Measurements from ENCODE around the gene EFHC1. TPM values are rescaled to one million over a fixed set of nuclear protein-coding genes. Genes with fewer than 3 reads are reported as not detected.

Gene EFHC1
- total and polyA plus RNA-seq, 2 of the 13 experiments (the other 11 are each of a cell fraction or from before 2014, with no cell fraction given) = 23.4 to 29.5 TPM

DNA sequence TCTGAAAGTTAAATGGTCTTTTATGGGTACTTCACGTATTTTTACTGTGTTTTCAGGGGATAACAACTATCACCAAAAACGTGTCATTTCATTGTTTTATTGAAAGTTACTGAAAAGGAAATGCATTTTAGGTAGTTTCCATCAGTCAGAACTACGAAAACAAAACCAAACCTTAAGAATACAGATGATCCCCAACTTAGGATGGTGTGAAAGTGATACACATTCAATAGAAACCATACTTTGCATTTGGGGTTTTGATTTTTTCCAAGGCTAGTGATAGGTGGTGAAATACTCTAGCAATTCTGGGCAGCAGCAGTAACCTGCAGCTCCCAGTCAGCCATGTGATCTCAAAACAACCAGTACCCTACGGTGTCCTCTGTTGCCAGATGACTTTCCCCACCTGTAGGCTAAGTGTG, 25.9 kb upstream of the EFHC1 start:
- POLR2A ChIA-PET = no interaction called here
- H3K9me3 ChIP-seq (ENCODE audit: low read length) = no peaks in the 10 kb centered on the region
- no peak for DNase-seq (ENCODE audit: low spot score)
- H3K4me1 ChIP-seq (ENCODE audit: insufficient read depth, low read length) = peaks cover 74% of the 10 kb centered on the region
- no peaks in the 10 kb centered on the region for H4K20me1 ChIP-seq (ENCODE audit: insufficient read depth, low read length)
- intact Hi-C loops (cut with micrococcal nuclease; ENCODE audit: unreplicated experiment) (no loop called here), in situ Hi-C loops (cut with HindIII; ENCODE audit: extremely low pct_ligation_motif_present, low pct_unique_long_range_greater_than_20kb) (loop anchor here (10.0 kb wide), 1 partner anchor 229 kb away; no protein-coding TSS in a partner anchor)
- no peak overlapping the region for H2AFZ ChIP-seq (ENCODE audit: low read length)
- BruUV-seq (replicated peaks) = no TSS peak
- no peaks in the 10 kb centered on the region; a peak in 1 of 5 replicates for H3K36me3 ChIP-seq (replicated peaks in 1 of 2; ENCODE audit: control insufficient read depth in 1 of 2, insufficient read depth in 2 of 2, low read length in 2 of 2)
- no peak overlapping the region for H3K4me2 ChIP-seq (ENCODE audit: low read depth, low read length)
- no peaks in the 10 kb centered on the region for H3K27me3 ChIP-seq (ENCODE audit: control insufficient read depth in 1 of 2, insufficient read depth in 2 of 2, low read length in 2 of 2)
- FAIRE-seq = no peak
- CTCF ChIA-PET (ENCODE audit: low intra/inter-chr PET ratio, low total read pairs) = no interaction called here
- no peak overlapping the region for H3K9ac ChIP-seq (ENCODE audit: insufficient read depth, low read depth, low read length)
- H3K27ac ChIP-seq (ENCODE audit: extremely low read length, insufficient read depth, low read length) = no peak overlapping the region
- TF ChIP-seq, protein P1, sequence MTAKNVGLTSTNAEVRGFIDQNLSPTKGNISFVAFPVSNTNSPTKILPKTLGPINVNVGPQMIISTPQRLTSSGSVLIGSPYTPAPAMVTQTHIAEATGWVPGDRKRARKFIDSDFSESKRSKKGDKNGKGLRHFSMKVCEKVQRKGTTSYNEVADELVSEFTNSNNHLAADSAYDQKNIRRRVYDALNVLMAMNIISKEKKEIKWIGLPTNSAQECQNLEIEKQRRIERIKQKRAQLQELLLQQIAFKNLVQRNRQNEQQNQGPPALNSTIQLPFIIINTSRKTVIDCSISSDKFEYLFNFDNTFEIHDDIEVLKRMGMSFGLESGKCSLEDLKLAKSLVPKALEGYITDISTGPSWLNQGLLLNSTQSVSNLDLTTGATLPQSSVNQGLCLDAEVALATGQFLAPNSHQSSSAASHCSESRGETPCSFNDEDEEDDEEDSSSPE (CRISPR knock-in tag; IDR thresholded peaks at IDR 0.05) = no peak
- TF ChIP-seq ISX (CRISPR knock-in tag; conservative IDR thresholded peaks at IDR 0.05) (no peak), FOXP1 (IDR thresholded peaks at IDR 0.05) (no peak), FOXP1 (CRISPR knock-in tag; IDR thresholded peaks at IDR 0.05) (no peak), ZNF354B (CRISPR knock-in tag; IDR thresholded peaks at IDR 0.05) (no peak), NR1H2 (CRISPR knock-in tag; IDR thresholded peaks at IDR 0.05; ENCODE audit: borderline replicate concordance, low read depth) (no peak), ZBTB38 (CRISPR knock-in tag; IDR thresholded peaks at IDR 0.05) (no peak), HNRNPH1 (optimal IDR thresholded peaks at IDR 0.05; ENCODE audit: low read depth, low read length) (no peak), PHF5A (CRISPR knock-in tag; IDR thresholded peaks at IDR 0.05; ENCODE audit: low read depth, unreplicated experiment) (no peak), ATF7 (IDR thresholded peaks at IDR 0.05) (no peak), ATF7 (CRISPR knock-in tag; IDR thresholded peaks at IDR 0.05) (no peak), PTBP1 (IDR thresholded peaks at IDR 0.05; ENCODE audit: low read depth, low read length, poor library complexity, severe bottlenecking) (no peak), SAP130 (CRISPR knock-in tag; IDR thresholded peaks at IDR 0.05; ENCODE audit: low read depth) (no peak), MBNL3 (CRISPR knock-in tag; conservative IDR thresholded peaks at IDR 0.05) (no peak), KAT8 (CRISPR knock-in tag; IDR thresholded peaks at IDR 0.05) (no peak)
- TF ChIP-seq, protein P2, sequence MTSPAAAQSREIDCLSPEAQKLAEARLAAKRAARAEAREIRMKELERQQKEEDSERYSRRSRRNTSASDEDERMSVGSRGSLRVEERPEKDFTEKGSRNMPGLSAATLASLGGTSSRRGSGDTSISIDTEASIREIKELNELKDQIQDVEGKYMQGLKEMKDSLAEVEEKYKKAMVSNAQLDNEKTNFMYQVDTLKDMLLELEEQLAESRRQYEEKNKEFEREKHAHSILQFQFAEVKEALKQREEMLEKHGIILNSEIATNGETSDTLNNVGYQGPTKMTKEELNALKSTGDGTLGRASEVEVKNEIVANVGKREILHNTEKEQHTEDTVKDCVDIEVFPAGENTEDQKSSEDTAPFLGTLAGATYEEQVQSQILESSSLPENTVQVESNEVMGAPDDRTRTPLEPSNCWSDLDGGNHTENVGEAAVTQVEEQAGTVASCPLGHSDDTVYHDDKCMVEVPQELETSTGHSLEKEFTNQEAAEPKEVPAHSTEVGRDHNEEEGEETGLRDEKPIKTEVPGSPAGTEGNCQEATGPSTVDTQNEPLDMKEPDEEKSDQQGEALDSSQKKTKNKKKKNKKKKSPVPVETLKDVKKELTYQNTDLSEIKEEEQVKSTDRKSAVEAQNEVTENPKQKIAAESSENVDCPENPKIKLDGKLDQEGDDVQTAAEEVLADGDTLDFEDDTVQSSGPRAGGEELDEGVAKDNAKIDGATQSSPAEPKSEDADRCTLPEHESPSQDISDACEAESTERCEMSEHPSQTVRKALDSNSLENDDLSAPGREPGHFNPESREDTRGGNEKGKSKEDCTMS (CRISPR knock-in tag; conservative IDR thresholded peaks at IDR 0.05) = no peak
- TF ChIP-seq, protein P3, sequence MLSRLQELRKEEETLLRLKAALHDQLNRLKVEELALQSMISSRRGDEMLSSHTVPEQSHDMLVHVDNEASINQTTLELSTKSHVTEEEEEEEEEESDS (CRISPR knock-in tag; IDR thresholded peaks at IDR 0.05; ENCODE audit: borderline replicate concordance) = no peak
- TF ChIP-seq, protein P4, sequence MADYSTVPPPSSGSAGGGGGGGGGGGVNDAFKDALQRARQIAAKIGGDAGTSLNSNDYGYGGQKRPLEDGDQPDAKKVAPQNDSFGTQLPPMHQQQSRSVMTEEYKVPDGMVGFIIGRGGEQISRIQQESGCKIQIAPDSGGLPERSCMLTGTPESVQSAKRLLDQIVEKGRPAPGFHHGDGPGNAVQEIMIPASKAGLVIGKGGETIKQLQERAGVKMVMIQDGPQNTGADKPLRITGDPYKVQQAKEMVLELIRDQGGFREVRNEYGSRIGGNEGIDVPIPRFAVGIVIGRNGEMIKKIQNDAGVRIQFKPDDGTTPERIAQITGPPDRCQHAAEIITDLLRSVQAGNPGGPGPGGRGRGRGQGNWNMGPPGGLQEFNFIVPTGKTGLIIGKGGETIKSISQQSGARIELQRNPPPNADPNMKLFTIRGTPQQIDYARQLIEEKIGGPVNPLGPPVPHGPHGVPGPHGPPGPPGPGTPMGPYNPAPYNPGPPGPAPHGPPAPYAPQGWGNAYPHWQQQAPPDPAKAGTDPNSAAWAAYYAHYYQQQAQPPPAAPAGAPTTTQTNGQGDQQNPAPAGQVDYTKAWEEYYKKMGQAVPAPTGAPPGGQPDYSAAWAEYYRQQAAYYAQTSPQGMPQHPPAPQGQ (CRISPR knock-in tag; IDR thresholded peaks at IDR 0.05; ENCODE audit: borderline replicate concordance) = no peak
- no peak overlapping the region for H3K4me3 ChIP-seq (replicated peaks in 1 of 3; ENCODE audit: insufficient read depth in 1 of 3, low read depth in 2 of 3, low read length in 3 of 3)
- peaks cover 23% of the 10 kb centered on the region for H3K79me2 ChIP-seq (ENCODE audit: insufficient read depth, low read length)
- no peak for ATAC-seq
- 93% methylated on average over 4 of the region's 4 CpGs for WGBS (ENCODE audit: low lambda C conversion rate)
